GM23338 (cell line): ENCODE data around the gene MROH2B. TPM values are rescaled to one million over a fixed set of nuclear protein-coding genes. Genes with fewer than 3 reads are reported as not detected.

ENCODE experiments used
- ATAC-seq: fragments of 200-7000 bp; cut with Tn5 transposase; 3 replicates; pipeline ENCODE4 v1.9.1; 2020
- DNase-seq: peaks from one replicate; pipeline ENCODE4 v3.0.0-alpha.2; 2015; ENCODE audit warnings: low spot score
- H2AFZ ChIP-seq: fragments of 200-600 bp; sonication (generic); 2 replicates; pipeline ENCODE4 v1.8.0; 2016; ENCODE audit warnings: antibody characterized with exemption, mild to moderate bottlenecking, moderate library complexity
- H3F3A ChIP-seq: fragments of 200-600 bp; sonication (generic); replicated peaks from 2 replicates; pipeline ENCODE4 v1.8.0; 2017; ENCODE audit warnings: antibody characterized with exemption, mixed run types, low read depth
- H3K27ac ChIP-seq: fragments of 200-600 bp; sonication (generic); 2 replicates; pipeline ENCODE4 v1.6.1; 2016; ENCODE audit warnings: low read depth
- H3K27me3 ChIP-seq: fragments of 200-600 bp; sonication (generic); 2 replicates; pipeline ENCODE4 v1.8.0; 2016; ENCODE audit warnings: mild to moderate bottlenecking, mixed run types, moderate library complexity; ENCODE audit not compliant: insufficient read depth
- H3K36me3 ChIP-seq: fragments of 200-600 bp; sonication (generic); 2 replicates; pipeline ENCODE4 v1.8.0; 2016; ENCODE audit warnings: mild to moderate bottlenecking; ENCODE audit not compliant: insufficient read depth
- H3K4me1 ChIP-seq: fragments of 200-600 bp; sonication (generic); 2 replicates; pipeline ENCODE4 v1.8.0; 2016; ENCODE audit warnings: mild to moderate bottlenecking, moderate library complexity; ENCODE audit not compliant: insufficient read depth
- H3K4me2 ChIP-seq: fragments of 200-600 bp; sonication (generic); 2 replicates; pipeline ENCODE4 v1.7.1; 2017; ENCODE audit warnings: mixed run types
- H3K4me3 ChIP-seq: fragments of 200-600 bp; sonication (generic); 2 replicates; pipeline ENCODE4 v1.6.1; 2016; ENCODE audit warnings: mixed run types
- H3K79me2 ChIP-seq: fragments of 200-600 bp; sonication (generic); replicated peaks from 2 replicates; pipeline ENCODE4 v1.8.0; 2017; ENCODE audit warnings: mild to moderate bottlenecking; ENCODE audit not compliant: insufficient read depth
- H3K9me2 ChIP-seq: fragments of 200-600 bp; sonication (generic); 2 replicates; pipeline ENCODE4 v1.8.0; 2017; ENCODE audit not compliant: insufficient read depth
- H4K20me1 ChIP-seq: fragments of 200-600 bp; sonication (generic); replicated peaks from 2 replicates; pipeline ENCODE4 v1.8.0; 2017; ENCODE audit warnings: mild to moderate bottlenecking; ENCODE audit not compliant: insufficient read depth
- H3K27ac Mint-ChIP-seq: 2 replicates; pipeline ENCODE4 v1.8.0; 2020; ENCODE audit warnings: inconsistent platforms, mild to moderate bottlenecking, moderate library complexity, mixed read lengths
- H3K27me3 Mint-ChIP-seq: 3 replicates; pipeline ENCODE4 v1.8.0; 2022; ENCODE audit warnings: low read depth, mild to moderate bottlenecking, moderate library complexity, mixed read lengths, inconsistent platforms; ENCODE audit not compliant: insufficient read depth, poor library complexity
- H3K36me3 Mint-ChIP-seq: 3 replicates; pipeline ENCODE4 v1.8.0; 2021; ENCODE audit warnings: low read depth, mild to moderate bottlenecking, inconsistent platforms, moderate library complexity, mixed read lengths
- H3K4me1 Mint-ChIP-seq: 3 replicates; pipeline ENCODE4 v1.8.0; 2020; ENCODE audit warnings: mild to moderate bottlenecking, inconsistent platforms, mixed read lengths
- H3K4me3 Mint-ChIP-seq: 3 replicates; pipeline ENCODE4 v1.8.0; 2021; ENCODE audit warnings: moderate library complexity, mild to moderate bottlenecking, inconsistent platforms, mixed read lengths
- H3K9me3 Mint-ChIP-seq: 3 replicates; pipeline ENCODE4 v1.8.0; 2020; ENCODE audit warnings: moderate library complexity, mild to moderate bottlenecking, inconsistent platforms, mixed read lengths
- CREB1 ChIP-seq: fragments of 250-450 bp; sonication (Bioruptor Pico); IDR thresholded peaks from 2 replicates; pipeline ENCODE4 v1.5.0; 2020; ENCODE audit warnings: low read depth, mild to moderate bottlenecking, moderate library complexity
- CTCF ChIP-seq, 2 experiments: fragments of 200-600 bp in 1 of 2; sonication (generic) in 1 of 2; conservative IDR thresholded peaks; 2 replicates each; pipeline versions ENCODE4 v1.5.1 to v1.6.1; 2016 to 2017; ENCODE audit warnings: antibody characterized with exemption in 2 of 2, low read depth in 2 of 2, mild to moderate bottlenecking in 2 of 2, moderate library complexity in 1 of 2
- ETS1 ChIP-seq: IDR thresholded peaks from 2 replicates; pipeline ENCODE4 v1.6.1; 2016; ENCODE audit warnings: antibody characterized with exemption
- EZH2 ChIP-seq: fragments of 200-600 bp; sonication (generic); IDR thresholded peaks from one replicate; pipeline ENCODE4 v1.8.0; 2017; ENCODE audit warnings: antibody characterized with exemption, mild to moderate bottlenecking, low read depth; ENCODE audit not compliant: unreplicated experiment
- EZH2phosphoT487 ChIP-seq: fragments of 200-600 bp; sonication (generic); IDR thresholded peaks from one replicate; pipeline ENCODE4 v1.8.1; 2018; ENCODE audit warnings: antibody characterized with exemption; ENCODE audit not compliant: unreplicated experiment
- NANOG ChIP-seq: IDR thresholded peaks from 2 replicates; pipeline ENCODE4 v1.6.1; 2016; ENCODE audit warnings: antibody characterized with exemption, borderline replicate concordance
- REST ChIP-seq: IDR thresholded peaks from one replicate; pipeline ENCODE4 v1.6.1; 2018; ENCODE audit warnings: antibody characterized with exemption; ENCODE audit not compliant: unreplicated experiment
- STAT1 ChIP-seq: IDR thresholded peaks from one replicate; pipeline ENCODE4 v1.6.1; 2016; ENCODE audit warnings: antibody characterized with exemption; ENCODE audit not compliant: unreplicated experiment
- ZNF114 ChIP-seq: fragments of 250-450 bp; sonication (Bioruptor Pico); IDR thresholded peaks from 2 replicates; pipeline ENCODE4 v1.5.0; 2020; ENCODE audit warnings: mild to moderate bottlenecking, moderate library complexity
- ZNF331 ChIP-seq: fragments of 250-450 bp; sonication (Bioruptor Pico); IDR thresholded peaks from 2 replicates; pipeline ENCODE4 v1.5.0; 2020; ENCODE audit warnings: low read depth, mild to moderate bottlenecking, moderate library complexity
- polyA plus RNA-seq: library from polyadenylated mRNA; unstranded; fragments of >200 nt; fragmentation: Nextera tagmentation; extraction: Ambion mirVana; gene quantifications from 2 replicates; pipeline ENCODE4 v1.2.1, GENCODE V29; 2016
- total RNA-seq: library from RNA; depleted of rRNA; stranded (reverse); fragments of >200 nt; shearing (Covaris generic); gene quantifications from 2 replicates; pipeline ENCODE4 v1.2.3, GENCODE V29; 2014

Gene MROH2B
- total and polyA plus RNA-seq, 2 experiments from 2014 or later, result not detected

- no peak for TF ChIP-seq STAT1
- no peak for TF ChIP-seq CREB1 (CRISPR knock-in tag)
- no peak for TF ChIP-seq CTCF (conservative IDR thresholded peaks at IDR 0.05; ENCODE audit: low read depth in 2 of 2)
- no peak for TF ChIP-seq REST
- no peaks in the 10 kb centered on the region for H3K27me3 Mint-ChIP-seq
- no peak for DNase-seq
- Histone ChIP-seq H3F3A (no peaks in the 10 kb centered on the region), H3K36me3 (no peaks in the 10 kb centered on the region), H3K27ac (no peak overlapping the region), H3K9me2 (no peaks in the 10 kb centered on the region), H3K4me2 (no peak overlapping the region), H3K4me1 (no peaks in the 10 kb centered on the region), H2AFZ (no peak overlapping the region), H3K27me3 (no peaks in the 10 kb centered on the region), H3K4me3 (no peak overlapping the region), H4K20me1 (no peaks in the 10 kb centered on the region), H3K79me2 (no peaks in the 10 kb centered on the region)
- H3K4me1 Mint-ChIP-seq, result no peaks in the 10 kb centered on the region
- no peaks in the 10 kb centered on the region for H3K36me3 Mint-ChIP-seq
- ATAC-seq, result no peak
- no peak overlapping the region for H3K4me3 Mint-ChIP-seq
- H3K9me3 Mint-ChIP-seq, result no peaks in the 10 kb centered on the region
- no peak overlapping the region for H3K27ac Mint-ChIP-seq
These were observed 41.6 kb upstream of the MROH2B start for GRCh38 chr5:41112486-41113455.

- no peaks in the 10 kb centered on the region for H3K4me1 Mint-ChIP-seq
- H3K36me3 Mint-ChIP-seq, result no peaks in the 10 kb centered on the region
- Histone ChIP-seq H3K9me2 (0 out of 2 replicates have a peak, but pooled peaks cover 3% of the 10 kb centered on the region), H3K27ac (no peak overlapping the region), H3K27me3 (no peaks in the 10 kb centered on the region), H2AFZ (no peak overlapping the region), H3K36me3 (no peaks in the 10 kb centered on the region), H4K20me1 (no peaks in the 10 kb centered on the region), H3K4me1 (no peaks in the 10 kb centered on the region), H3K4me2 (no peak overlapping the region), H3K4me3 (no peak overlapping the region), H3K79me2 (no peaks in the 10 kb centered on the region), H3F3A (no peaks in the 10 kb centered on the region)
- no peaks in the 10 kb centered on the region for H3K27me3 Mint-ChIP-seq
- DNase-seq, result no peak
- ATAC-seq, result no peak
- H3K9me3 Mint-ChIP-seq, result no peaks in the 10 kb centered on the region
- H3K4me3 Mint-ChIP-seq, result no peak overlapping the region
- no peak overlapping the region for H3K27ac Mint-ChIP-seq
- TF ChIP-seq CTCF (conservative IDR thresholded peaks at IDR 0.05; ENCODE audit: low read depth in 2 of 2) (no peak), ZNF331 (CRISPR knock-in tag) (no peak), ZNF114 (no peak), EZH2 (no peak), NANOG (no peak), CREB1 (CRISPR knock-in tag) (no peak), EZH2phosphoT487 (no peak), ETS1 (no peak)
These were observed 38.0 kb upstream of the MROH2B start for GRCh38 chr5:41109186-41109585.
